Activated CD8-positive, alpha-beta T cell treated with anti-CD3 and anti-CD28 coated beads for 36 hours (primary cell): ENCODE measurements around the gene GRK5. TPM values are rescaled to one million over a fixed set of nuclear protein-coding genes. Genes with fewer than 3 reads are reported as not detected.

Experiments
- ATAC-seq: fragments of 200-7000 bp; cut with Tn5 transposase; one replicate; pipeline ENCODE4 v1.10.0; 2021; ENCODE audit warnings: mild to moderate bottlenecking, moderate library complexity
- CTCF ChIA-PET: fragments of 350-600 bp; sonication (Branson Sonifier 250); formaldehyde crosslinking; loops from one replicate; lab custom pipeline; 2021; ENCODE audit warnings: antibody characterized with exemption; lab: Charles Lee
- POLR2A ChIA-PET: fragments of 350-600 bp; sonication (Branson Sonifier 250); formaldehyde crosslinking; loops from one replicate; lab custom pipeline; 2021; ENCODE audit warnings: antibody characterized with exemption; lab: Charles Lee
- DNase-seq: peaks from one replicate; pipeline ENCODE4 v3.0.0-alpha.2; 2020
- H3K27ac Mint-ChIP-seq: one replicate; pipeline ENCODE4 v1.8.0; 2021; ENCODE audit warnings: mild to moderate bottlenecking, mixed read lengths
- H3K27me3 Mint-ChIP-seq: one replicate; pipeline ENCODE4 v1.8.0; 2021; ENCODE audit warnings: mixed read lengths
- H3K36me3 Mint-ChIP-seq: one replicate; pipeline ENCODE4 v1.8.0; 2021; ENCODE audit warnings: low read depth, mixed read lengths
- H3K4me1 Mint-ChIP-seq: one replicate; pipeline ENCODE4 v1.8.0; 2021; ENCODE audit warnings: low read depth, mixed read lengths
- H3K4me3 Mint-ChIP-seq: one replicate; pipeline ENCODE4 v1.8.0; 2021; ENCODE audit warnings: mild to moderate bottlenecking, moderate library complexity, mixed read lengths
- H3K9me3 Mint-ChIP-seq: one replicate; pipeline ENCODE4 v1.8.0; 2021; ENCODE audit warnings: mixed read lengths
- intact Hi-C: fragments of 100-400 bp; cut with micrococcal nuclease; formaldehyde crosslinking; loops from one replicate; pipeline ENCODE4 v1.10.0; 2022
- total RNA-seq, 2 experiments: library from RNA; stranded (reverse); gene quantifications; one replicate each; pipeline ENCODE4 v1.2.3, GENCODE V29; 2021
- TF ChIP-seq, protein P1 (sequence below): fragments of 200-600 bp; IDR thresholded peaks from one replicate; pipeline ENCODE4 v1.8.0; 2022; ENCODE audit warnings: antibody characterized with exemption, mild to moderate bottlenecking

GRK5 gene
- total RNA-seq, 2 experiments from 2014 or later: 14.8 to 15.6 TPM

DNA sequence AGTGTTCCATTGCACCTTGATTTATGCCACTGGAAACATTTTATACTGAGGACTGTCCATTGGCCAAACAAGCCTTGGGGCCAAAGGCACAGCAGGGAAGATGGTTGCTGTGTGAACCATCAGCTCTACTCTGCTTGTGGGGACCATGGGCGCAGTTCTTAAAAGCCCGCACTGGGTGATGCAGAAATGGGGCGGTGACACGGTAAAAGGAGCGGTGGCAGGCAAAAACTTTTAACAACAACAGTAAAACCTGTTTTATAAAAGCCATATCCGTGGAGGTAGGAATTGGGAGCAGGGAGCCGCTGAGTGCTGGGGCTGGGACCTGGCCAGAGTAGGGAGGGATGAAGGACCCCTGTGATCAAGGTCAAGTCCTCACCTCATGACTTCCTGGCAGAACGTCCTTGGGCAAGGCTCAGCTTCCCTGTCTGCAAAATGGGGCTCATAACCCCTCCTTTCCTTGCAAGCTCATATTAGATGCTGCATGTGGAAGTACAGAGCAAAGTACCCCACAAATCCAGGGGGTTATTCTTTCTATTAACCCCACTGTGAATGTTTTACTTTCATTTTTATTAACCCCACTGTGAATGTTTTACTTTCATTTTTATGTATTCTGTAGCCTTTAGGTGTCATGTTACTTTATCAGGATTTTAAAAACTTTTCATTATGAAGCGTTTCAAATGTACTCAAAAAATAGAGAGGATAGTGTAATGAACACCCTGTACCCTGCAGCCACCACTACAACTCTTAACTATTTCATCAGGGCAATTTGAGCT is 78.3 kb downstream of the GRK5 start:
- Mint-ChIP-seq H3K9me3 (no peaks in the 10 kb centered on the region), H3K27me3 (no peaks in the 10 kb centered on the region), H3K4me3 (peak overlapping the region; percentile 58), H3K36me3 (no peaks in the 10 kb centered on the region), H3K27ac (peak overlapping the region; percentile 84), H3K4me1 (peaks cover 67% of the 10 kb centered on the region)
- ChIA-PET CTCF (interaction anchor here (0.7 to 1.3 kb wide), 4 partner anchors 14 to 137 kb away, joined by 3 to 5 read pairs (median 3); no protein-coding TSS in a partner anchor), POLR2A (interaction anchor here (1.0 to 1.3 kb wide), 2 partner anchors 13 to 16 kb away, joined by 3 to 4 read pairs; no protein-coding TSS in a partner anchor)
- ATAC-seq: peak; percentile 51
- TF ChIP-seq, protein P1, sequence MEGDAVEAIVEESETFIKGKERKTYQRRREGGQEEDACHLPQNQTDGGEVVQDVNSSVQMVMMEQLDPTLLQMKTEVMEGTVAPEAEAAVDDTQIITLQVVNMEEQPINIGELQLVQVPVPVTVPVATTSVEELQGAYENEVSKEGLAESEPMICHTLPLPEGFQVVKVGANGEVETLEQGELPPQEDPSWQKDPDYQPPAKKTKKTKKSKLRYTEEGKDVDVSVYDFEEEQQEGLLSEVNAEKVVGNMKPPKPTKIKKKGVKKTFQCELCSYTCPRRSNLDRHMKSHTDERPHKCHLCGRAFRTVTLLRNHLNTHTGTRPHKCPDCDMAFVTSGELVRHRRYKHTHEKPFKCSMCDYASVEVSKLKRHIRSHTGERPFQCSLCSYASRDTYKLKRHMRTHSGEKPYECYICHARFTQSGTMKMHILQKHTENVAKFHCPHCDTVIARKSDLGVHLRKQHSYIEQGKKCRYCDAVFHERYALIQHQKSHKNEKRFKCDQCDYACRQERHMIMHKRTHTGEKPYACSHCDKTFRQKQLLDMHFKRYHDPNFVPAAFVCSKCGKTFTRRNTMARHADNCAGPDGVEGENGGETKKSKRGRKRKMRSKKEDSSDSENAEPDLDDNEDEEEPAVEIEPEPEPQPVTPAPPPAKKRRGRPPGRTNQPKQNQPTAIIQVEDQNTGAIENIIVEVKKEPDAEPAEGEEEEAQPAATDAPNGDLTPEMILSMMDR: no peak
- intact Hi-C loops: no loop called here
- no peak for DNase-seq

DNA sequence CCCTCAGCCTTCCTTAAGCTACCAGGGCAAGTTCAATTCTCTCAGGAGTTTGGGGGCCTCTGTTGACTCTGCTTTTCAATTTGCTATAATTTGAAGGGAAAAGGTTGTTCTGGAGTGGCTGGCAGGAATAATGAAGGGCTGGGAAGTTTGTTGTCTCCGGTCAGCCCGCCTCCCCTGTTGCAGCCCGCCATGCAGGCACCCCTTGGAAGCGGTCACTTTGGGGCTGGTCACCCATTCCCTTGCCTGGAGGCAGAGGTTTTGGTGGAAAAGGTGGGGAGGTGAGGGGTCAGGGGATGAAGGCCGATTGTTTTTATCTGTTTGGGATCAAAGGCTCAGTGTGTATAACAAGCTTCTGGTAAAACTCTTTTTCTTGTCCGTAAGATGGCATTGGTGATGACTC is 79.1 kb downstream of the GRK5 start:
- ATAC-seq: no peak
- DNase-seq: no peak
- ChIA-PET CTCF (interaction anchor here (1.3 kb wide), 1 partner anchor 15 kb away, joined by 5 read pairs; no protein-coding TSS in a partner anchor), POLR2A (interaction anchor here (1.3 to 1.9 kb wide), 2 partner anchors 15 to 18 kb away, joined by 4 to 10 read pairs; no protein-coding TSS in a partner anchor)
- TF ChIP-seq, protein P1: no peak
- Mint-ChIP-seq H3K27me3 (no peaks in the 10 kb centered on the region), H3K4me1 (peaks cover 66% of the 10 kb centered on the region), H3K9me3 (no peaks in the 10 kb centered on the region), H3K36me3 (no peaks in the 10 kb centered on the region), H3K27ac (peak overlapping the region; percentile 84), H3K4me3 (peak overlapping the region; percentile 58)
- intact Hi-C loops: no loop called here

DNA sequence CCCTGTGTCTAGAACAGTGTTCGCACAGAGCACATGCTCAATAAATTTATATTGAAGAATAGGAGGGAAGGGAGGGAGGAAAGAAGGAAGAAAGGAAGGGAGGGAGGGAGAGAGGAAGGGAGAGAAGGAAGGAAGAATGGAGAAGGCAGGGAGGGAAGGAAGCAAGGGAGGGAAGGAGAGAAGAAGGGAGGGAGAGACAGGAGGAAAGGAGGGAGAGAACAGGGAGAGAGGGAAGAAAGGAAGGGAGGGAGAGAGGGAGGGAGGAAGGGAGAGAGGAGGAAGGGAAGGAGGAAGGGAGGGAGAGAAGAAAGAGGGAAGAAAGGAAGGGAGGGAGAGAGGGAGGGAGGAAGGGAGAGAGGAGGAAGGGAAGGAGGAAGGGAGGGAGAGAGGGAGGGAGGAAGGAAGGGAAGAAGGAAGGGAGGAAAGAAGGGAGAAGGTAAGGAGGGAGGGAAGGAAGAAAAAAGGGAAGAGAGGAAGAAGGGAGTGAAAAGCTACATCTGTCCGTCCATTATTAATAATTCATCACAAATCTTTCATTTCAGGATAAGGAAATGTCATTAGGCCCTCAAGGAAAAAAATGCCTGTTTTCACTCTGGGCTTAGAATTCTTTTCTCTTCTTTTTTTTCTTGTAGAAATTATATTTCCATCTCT is 79.7 kb downstream of the GRK5 start:
- Mint-ChIP-seq H3K27me3 (no peaks in the 10 kb centered on the region), H3K27ac (peak overlapping the region; percentile 84), H3K9me3 (no peaks in the 10 kb centered on the region), H3K4me1 (peaks cover 68% of the 10 kb centered on the region), H3K36me3 (no peaks in the 10 kb centered on the region), H3K4me3 (no peak overlapping the region)
- ATAC-seq (no peak), DNase-seq (no peak)
- TF ChIP-seq, protein P1: no peak
- CTCF ChIA-PET: interaction anchor here (0.6 kb wide), 1 partner anchor 54 kb away, joined by 4 read pairs; no protein-coding TSS in a partner anchor
- POLR2A ChIA-PET: interaction anchor here (0.6 to 1.9 kb wide), 3 partner anchors 11 to 19 kb away, joined by 3 to 10 read pairs (median 4); no protein-coding TSS in a partner anchor
- intact Hi-C loops: no loop called here

DNA sequence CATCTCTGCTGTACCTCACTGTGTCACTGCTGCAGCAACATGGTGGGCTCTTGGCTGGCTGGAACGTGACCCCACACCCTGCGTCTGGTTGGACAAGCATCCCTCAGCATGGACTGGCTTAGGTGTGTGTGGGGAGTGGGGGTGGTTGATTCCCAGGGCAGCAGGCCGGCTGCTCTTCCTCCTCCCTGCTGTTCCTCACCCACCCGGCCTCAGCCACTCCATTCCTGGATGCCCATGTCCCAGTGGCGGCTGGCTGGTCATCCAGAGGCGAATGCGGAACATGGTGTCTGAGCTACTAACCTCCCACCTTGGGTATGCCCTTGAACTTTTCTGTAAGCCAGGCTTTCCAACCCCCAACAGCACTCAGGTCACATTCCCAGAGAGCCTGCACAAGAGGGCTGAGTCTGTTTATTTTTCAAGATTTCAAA is 81.2 kb downstream of the GRK5 start:
- H3K4me1 Mint-ChIP-seq: peaks cover 79% of the 10 kb centered on the region
- DNase-seq: no peak
- H3K4me3 Mint-ChIP-seq: no peak overlapping the region
- no peaks in the 10 kb centered on the region for H3K9me3 Mint-ChIP-seq
- TF ChIP-seq, protein P1: no peak
- intact Hi-C loops: no loop called here
- POLR2A ChIA-PET: interaction anchor here (1.5 to 1.9 kb wide), 2 partner anchors 9 to 13 kb away, joined by 4 to 10 read pairs; no protein-coding TSS in a partner anchor
- ATAC-seq: no peak
- H3K36me3 Mint-ChIP-seq: no peaks in the 10 kb centered on the region
- H3K27ac Mint-ChIP-seq: no peak overlapping the region
- CTCF ChIA-PET: no interaction called here
- H3K27me3 Mint-ChIP-seq: no peaks in the 10 kb centered on the region
